NCI-H2196 treated with DMSO at 0.1 percent for 48 hours (cell line): ENCODE results near the gene ATAD1.
"Not testable (repeated sequence)": the region's sequence is repeated elsewhere in the genome, so short reads cannot be mapped to it uniquely, and the experiment has no call there.

Experiments used
- DNase-seq: peaks from one replicate; lab custom pipeline; 2025; ENCODE audit not compliant: unreplicated experiment; lab: John Stamatoyannopoulos, UW

ATAD1 gene

DNA sequence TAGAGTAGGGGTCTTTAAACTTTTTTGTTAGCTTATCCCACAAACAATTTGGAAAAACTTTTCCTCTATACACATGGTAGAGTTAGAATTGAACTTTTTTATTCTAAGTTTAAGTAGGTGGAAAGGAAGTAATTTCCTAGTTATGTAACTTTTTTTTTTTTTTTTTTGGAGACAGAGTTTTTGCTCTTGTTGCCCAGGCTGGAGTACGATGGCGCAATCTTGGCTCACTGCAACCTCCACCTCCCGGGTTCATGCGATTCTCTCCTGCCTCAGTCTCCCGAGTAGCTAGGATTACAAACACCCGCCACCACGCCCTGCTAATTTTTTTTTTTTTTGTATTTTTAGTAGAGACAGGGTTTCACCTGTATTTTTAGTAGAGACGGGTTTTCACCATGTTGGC is 28.7 kb upstream of the ATAD1 start:
- not testable (repeated sequence) for DNase-seq

DNA sequence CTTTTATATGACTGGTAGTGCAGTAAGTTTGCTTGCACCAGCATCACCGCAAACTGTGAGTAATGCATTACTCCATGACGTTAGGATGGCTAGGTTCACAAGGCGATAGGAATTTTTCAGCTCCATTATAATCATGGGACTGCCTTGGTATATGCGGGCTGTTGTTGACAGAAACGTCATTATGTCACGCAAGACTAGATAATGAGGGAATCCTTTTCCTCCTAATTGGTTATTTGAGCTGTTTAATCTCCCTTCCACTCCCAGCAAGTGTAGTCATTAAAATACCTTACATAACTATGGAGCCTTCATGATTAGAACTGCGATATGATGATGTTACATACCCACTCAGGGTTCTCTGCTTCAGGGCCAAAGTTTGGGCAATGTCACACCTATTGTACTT is 28.0 kb upstream of the ATAD1 start:
- no peak for DNase-seq

DNA sequence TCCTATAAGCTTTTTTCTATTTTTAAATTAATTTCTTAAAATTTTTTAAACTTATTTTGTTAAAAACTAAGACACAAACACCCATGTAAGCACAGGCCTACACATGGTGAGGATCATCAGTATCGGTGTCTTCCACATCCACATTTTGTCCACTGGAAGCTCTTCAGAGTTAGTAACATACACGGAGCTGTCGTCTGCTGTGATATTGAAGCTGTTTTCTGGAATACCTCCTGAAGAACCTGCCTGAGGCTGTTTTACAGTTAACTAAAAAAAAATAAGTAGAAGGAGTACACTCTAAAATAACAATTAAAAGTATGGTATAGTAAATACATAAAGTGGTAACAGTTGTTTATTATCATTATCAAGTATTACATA is 27.6 kb upstream of the ATAD1 start:
- DNase-seq: no peak

- DNase-seq: no peak
These were observed 27.0 kb upstream of the ATAD1 start for GRCh38 chr10:87844837-87845623.

GRCh38 chr10:87843714-87844113 is 25.7 kb upstream of the ATAD1 start:
- DNase-seq: no peak

DNA sequence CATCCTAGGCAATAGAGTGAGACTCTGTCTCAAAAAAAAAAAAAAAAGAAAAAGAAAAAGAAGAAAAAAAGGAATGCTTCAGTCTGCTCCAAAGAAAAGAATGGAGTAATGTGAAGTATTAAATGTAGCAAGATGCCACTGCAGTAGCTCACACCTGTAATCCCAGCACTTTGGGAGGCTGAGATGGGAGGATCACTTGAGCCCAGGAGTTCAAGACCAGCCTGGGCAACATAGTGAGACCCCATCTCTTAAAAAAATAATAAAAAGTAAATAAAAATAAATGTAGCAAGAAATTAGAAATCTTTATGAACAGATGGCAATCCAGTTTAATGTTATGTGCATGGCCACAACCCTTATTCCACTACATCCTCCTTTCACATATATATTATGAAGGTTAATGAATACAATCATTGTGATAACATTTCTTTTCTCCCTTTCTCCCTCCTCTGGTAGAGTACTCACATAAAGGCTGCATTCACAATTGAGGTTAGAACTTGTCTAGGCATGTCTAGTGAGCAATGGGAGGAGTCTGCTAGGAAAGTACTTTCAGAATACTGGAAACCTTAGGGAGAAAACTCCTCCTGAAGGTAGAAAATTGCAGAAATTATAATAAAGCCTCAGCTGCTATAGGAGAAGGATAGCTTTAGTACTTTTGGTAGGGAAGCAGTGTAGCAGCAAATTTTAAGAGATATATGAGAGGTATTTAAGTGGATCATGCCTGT is 24.9 kb upstream of the ATAD1 start:
- no peak for DNase-seq

DNA sequence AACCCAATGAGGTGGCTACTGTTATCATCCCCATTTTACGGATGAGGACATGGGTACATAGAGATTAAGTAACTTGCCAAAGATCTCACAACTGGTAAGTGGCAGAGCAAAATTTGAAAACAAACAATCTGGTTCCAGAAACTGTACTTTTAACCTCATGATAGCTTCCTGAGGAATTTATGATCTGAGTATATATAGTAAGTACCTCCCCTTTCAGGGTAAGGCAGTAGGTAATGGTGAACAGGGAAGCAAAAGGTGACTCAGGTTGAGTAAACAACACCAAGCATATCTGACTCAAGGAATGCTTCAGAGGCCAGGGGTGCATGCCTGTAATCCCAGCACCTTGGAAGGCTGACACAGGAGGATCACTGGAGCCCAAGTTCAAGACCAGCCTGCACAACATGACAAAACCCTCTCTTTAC is 24.2 kb upstream of the ATAD1 start:
- no peak for DNase-seq

DNA sequence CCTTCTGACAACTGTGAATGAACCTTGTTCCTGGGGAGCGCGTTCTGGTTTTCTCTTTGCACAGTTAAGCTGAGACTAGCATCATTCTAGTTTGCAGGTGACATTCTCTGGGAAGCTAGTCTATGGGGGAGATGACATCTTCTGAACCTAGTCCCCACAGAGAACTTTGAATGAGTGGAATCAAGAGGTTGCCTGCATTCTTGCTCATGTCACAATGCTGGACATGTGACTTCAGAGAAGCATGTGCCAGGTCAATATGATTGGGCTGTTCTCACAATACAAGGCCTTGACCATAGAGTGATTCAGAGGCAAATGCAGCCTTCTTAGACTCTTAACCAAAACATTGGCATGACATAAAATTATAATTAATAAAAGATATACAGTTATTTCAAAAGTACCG is 23.2 kb upstream of the ATAD1 start:
- DNase-seq: no peak

- DNase-seq: no peak
These were observed 20.6 kb upstream of the ATAD1 start for GRCh38 chr10:87838650-87839049.

- DNase-seq: no peak
These were observed 19.4 kb upstream of the ATAD1 start for GRCh38 chr10:87837445-87837844.

- DNase-seq: no peak
These were observed 18.1 kb upstream of the ATAD1 start for GRCh38 chr10:87836098-87836497.

DNA sequence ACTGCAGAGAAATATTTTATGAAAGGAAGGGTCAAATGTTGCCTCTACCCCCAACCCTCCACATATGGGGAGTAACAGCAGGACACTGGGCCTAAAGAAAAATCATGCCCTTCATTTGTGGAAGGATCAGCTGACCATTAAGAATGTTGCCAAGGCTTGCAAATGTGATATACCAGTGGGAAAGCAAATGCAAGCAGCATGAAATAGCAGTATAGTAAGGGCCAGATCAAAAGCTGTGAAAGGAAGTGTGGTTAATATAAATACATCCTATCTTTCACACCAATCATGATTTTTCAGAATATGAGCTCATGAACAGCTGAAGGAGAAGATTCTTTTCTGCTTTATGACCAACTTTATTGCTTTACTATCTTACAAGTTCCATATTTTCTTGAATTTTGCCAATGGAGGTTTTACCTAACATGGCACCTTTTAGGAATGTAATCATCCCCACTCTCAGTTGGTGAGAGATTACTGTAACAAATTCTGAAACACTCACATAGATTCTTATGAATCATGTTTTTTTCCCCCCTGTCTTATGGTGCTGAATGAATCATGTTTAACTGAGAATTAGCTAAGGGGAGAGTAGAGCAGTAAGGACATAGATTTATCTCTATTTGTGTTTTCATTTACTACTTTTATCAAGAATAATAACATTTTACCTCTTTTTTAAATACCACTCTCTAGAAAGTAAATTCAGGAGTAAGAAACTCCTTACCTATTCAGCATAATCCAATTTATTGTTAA is 12.1 kb upstream of the ATAD1 start:
- no peak for DNase-seq

GRCh38 chr10:87829051-87829450 is 11.0 kb upstream of the ATAD1 start:
- not testable (repeated sequence) for DNase-seq

DNA sequence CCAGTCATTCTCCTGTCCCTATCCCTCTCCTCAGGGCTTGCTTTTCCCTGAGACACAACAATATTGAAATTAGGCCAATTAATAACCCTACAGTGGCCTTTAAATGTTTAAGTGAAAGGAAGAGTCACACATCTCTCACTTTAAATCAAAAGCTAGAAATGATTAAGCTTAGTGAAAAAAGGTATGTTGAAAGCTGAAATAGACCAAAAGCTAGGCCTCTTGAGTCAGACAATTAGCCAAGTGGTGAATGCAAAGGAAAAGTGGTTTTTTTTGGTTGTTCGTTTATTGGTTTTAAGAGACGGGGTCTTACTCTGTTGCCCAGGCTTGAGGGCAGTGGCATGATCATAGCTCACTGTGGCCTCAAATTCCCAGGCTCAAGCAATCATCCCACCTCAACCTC is 9.7 kb upstream of the ATAD1 start:
- no peak for DNase-seq

DNA sequence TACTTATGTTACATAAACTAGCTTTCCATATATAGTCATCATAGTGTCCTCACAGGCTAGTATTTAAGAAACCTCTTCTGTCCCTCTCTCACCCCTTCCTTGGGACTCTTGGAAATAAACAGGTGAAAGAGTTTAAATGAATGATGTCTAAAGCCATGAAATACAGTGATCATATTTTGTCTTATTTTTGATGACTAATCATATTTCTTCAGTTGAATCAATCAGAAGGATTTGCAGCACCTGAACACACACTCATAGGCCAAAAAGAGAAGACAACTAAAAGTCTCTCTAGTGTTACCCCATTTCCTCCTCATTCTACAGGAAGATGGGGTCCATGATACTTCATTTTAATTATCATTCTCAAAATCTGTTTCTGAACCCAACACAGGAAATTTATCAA is 8.6 kb upstream of the ATAD1 start:
- no peak for DNase-seq

- no peak for DNase-seq
These were observed 1.2 kb upstream of the ATAD1 start for GRCh38 chr10:87819289-87819585.

DNA sequence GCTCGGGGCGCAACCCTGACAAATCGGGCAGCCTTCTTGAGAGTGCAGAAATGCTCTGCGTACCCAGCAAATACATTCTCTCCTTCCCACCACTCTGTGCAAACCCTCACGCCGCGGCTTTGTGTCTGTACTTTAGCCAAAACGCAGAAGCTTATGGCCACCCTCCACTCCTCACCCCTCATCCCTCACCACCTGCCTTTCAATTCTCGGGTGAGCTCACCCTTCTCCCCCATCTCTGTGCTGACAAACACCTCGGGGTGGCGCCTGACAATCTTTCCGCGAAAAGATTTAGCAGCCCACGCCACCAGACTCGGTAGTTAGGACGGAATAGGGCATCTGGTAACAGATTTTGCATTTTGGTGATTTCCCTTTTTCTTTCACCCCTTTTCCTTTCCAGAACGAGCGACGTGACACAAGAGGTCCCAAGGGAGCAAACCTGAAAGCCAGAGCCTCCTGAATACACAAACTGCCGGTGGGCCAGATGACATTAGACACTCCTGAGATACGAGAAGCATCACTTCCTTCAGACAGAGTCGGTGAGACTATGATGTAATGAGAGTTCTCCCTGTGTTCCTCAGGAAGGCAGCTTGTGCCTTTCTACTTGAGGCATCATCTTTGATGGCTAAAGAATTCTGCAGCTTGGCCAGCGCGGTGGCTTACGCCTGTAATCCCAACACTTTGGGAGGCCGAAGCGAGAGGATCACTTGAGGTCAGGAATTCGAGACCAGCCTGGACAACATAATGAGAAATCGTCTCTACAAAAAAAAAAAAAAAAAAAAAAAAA is 671 bp upstream of the ATAD1 start:
- no peak for DNase-seq

DNA sequence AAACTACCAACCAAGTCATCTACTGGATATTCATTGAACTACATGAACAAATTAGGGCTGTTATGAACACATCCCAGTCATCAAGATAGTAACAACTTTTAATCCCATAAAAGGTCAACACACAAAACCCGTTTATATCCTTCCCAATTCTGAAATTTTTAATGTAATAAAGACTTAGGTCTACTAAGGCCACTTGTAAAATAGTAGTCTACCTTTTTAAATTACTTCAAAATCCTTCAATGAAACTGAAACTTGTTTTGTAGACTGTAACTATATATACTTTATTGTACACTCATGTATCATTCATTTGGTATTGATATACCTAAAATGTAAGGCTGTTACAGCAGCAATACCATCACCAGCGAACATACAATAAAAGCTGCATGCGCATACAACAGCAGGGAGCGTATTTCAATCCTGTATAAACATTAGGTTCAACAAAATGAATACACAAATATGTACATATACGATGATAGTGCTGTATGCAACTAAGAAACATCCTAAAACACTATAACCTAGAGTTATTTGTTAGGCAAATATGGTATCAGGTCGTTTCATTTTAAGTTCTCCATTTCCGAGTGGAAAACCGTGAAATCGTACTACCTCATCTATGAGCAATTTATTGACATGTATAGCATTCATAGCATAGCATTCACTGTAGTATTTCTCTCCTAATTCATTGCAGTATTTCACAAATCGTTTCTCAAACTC is 973 bp downstream of the ATAD1 start:
- DNase-seq: no peak

DNA sequence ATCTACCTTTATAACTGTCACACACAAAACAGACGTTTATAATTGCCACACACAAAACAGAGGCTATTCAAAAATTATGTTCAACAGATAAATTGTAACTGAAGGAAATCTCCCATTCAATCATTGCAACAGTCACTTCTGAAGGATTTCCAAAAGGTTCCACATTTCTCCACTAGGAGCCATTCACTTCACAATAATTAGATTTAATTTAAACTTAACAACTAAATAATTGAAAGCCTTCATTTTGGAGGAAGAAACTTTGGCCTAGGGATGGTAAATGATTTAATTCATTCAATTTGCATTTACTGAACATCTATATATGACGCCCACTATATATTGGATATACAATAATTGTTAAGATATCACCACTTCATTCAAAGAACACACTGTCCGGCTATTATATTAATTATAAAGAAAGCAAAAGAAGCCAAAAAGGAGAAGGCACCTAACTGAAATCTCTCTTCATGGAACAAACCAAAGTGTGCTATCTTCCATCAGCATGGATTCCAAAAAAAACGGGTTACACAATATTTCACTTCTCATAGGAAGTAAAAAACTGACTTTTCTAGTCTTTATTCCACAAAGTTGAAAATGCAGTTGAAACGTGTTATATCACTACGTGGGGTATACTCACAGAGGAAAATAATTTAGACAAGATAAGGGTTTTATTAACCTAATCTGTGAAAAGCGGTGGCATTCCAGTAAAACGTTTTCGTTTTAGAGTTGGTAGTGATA is 1.7 kb downstream of the ATAD1 start:
- DNase-seq: no peak

GRCh38 chr10:87804939-87805569 is 13.0 kb downstream of the ATAD1 start:
- no peak for DNase-seq
